ENCODE measurements around the gene GFPT2.
A peak's percentile ranks its signal among the peaks of the same experiment; 100 is the strongest.

- TF ChIP-seq CTCF (IDR thresholded peaks at IDR 0.05; ENCODE audit: control extremely low read depth in 1 of 3, insufficient read depth in 1 of 3, low read depth in 1 of 3, low read length in 3 of 3): no peak
- no peak for TF ChIP-seq HDAC2 (IDR thresholded peaks at IDR 0.05; ENCODE audit: borderline replicate concordance in 1 of 2, low read depth in 2 of 2, low read length in 2 of 2)
- no peak for TF ChIP-seq POLR2AphosphoS5 (IDR thresholded peaks at IDR 0.05; ENCODE audit: low read depth, low read length)
- TF ChIP-seq EZH2 (IDR thresholded peaks at IDR 0.05; ENCODE audit: low read depth, low read length, severe bottlenecking): no peak
- TF ChIP-seq ZNF274 (IDR thresholded peaks at IDR 0.05; ENCODE audit: borderline replicate concordance, extremely low read depth, low read length): no peak
- TF ChIP-seq SAP30 (IDR thresholded peaks at IDR 0.05; ENCODE audit: insufficient read depth, insufficient replicate concordance, low read length): no peak
- TF ChIP-seq EP300 (IDR thresholded peaks at IDR 0.05; ENCODE audit: borderline replicate concordance in 1 of 2, low read depth in 2 of 2, low read length in 2 of 2): peak in 1 of 2 experiments; percentile 11; a peak in 1 of 3 replicates
- no peak for TF ChIP-seq GABPA (IDR thresholded peaks at IDR 0.05; ENCODE audit: borderline replicate concordance, insufficient read depth, low read length)
- TF ChIP-seq SP1 (IDR thresholded peaks at IDR 0.05; ENCODE audit: low read depth, low read length): no peak
- no peak for TF ChIP-seq POLR2A (IDR thresholded peaks at IDR 0.05; ENCODE audit: control extremely low read depth in 1 of 2, low read depth in 2 of 2, low read length in 2 of 2)
- no peak for TF ChIP-seq ATF2 (IDR thresholded peaks at IDR 0.05; ENCODE audit: low read length)
- TF ChIP-seq, protein P1, sequence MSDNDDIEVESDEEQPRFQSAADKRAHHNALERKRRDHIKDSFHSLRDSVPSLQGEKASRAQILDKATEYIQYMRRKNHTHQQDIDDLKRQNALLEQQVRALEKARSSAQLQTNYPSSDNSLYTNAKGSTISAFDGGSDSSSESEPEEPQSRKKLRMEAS (IDR thresholded peaks at IDR 0.05): no peak
- TF ChIP-seq KDM1A (IDR thresholded peaks at IDR 0.05; ENCODE audit: borderline replicate concordance, low read length): no peak
- no peak for TF ChIP-seq RAD21 (IDR thresholded peaks at IDR 0.05 in 1 of 2, conservative IDR thresholded peaks at IDR 0.05 in 1 of 2; ENCODE audit: low read depth in 2 of 2, low read length in 2 of 2)
Measured at GRCh38 chr5:180253036-180253824, 99.9 kb downstream of the GFPT2 start.

All from H1 (cell line).